ENCODE data around the gene C10orf71.

C10orf71 gene

GRCh38 chr10:49320191-49320590 is 21.2 kb downstream of the C10orf71 start:
- TF ChIP-seq RAD21 (IDR thresholded peaks at IDR 0.05; ENCODE audit: low read depth): no peak
- TF ChIP-seq TEAD4 (IDR thresholded peaks at IDR 0.05): no peak
- no peak for TF ChIP-seq EP300 (IDR thresholded peaks at IDR 0.05; ENCODE audit: borderline replicate concordance)
- no peak for TF ChIP-seq REST (IDR thresholded peaks at IDR 0.05; ENCODE audit: low read depth)
- TF ChIP-seq MAX (IDR thresholded peaks at IDR 0.05): no peak
- no peak for TF ChIP-seq USF1 (IDR thresholded peaks at IDR 0.05)
- no peak for TF ChIP-seq TCF12 (IDR thresholded peaks at IDR 0.05; ENCODE audit: low read depth)
- no peak for TF ChIP-seq YY1 (IDR thresholded peaks at IDR 0.05; ENCODE audit: low read depth)

GRCh38 chr10:49321021-49321420 is 22.1 kb downstream of the C10orf71 start:
- no peak for TF ChIP-seq EGR1 (IDR thresholded peaks at IDR 0.05)
- no peak for TF ChIP-seq EP300 (IDR thresholded peaks at IDR 0.05; ENCODE audit: borderline replicate concordance)
- no peak for TF ChIP-seq REST (IDR thresholded peaks at IDR 0.05; ENCODE audit: low read depth)
- no peak for TF ChIP-seq RAD21 (IDR thresholded peaks at IDR 0.05; ENCODE audit: low read depth)
- TF ChIP-seq TEAD4 (IDR thresholded peaks at IDR 0.05): no peak
- TF ChIP-seq TCF12 (IDR thresholded peaks at IDR 0.05; ENCODE audit: low read depth): no peak
- no peak for TF ChIP-seq MAX (IDR thresholded peaks at IDR 0.05)
- TF ChIP-seq YY1 (IDR thresholded peaks at IDR 0.05; ENCODE audit: low read depth): no peak

- TF ChIP-seq FOXM1 (IDR thresholded peaks at IDR 0.05; ENCODE audit: borderline replicate concordance, low read depth) (no peak), YY1 (IDR thresholded peaks at IDR 0.05; ENCODE audit: low read depth) (no peak), EGR1 (IDR thresholded peaks at IDR 0.05) (no peak), TAF1 (IDR thresholded peaks at IDR 0.05; ENCODE audit: low read depth) (no peak), RAD21 (IDR thresholded peaks at IDR 0.05; ENCODE audit: low read depth) (no peak), MAX (IDR thresholded peaks at IDR 0.05) (no peak), EP300 (IDR thresholded peaks at IDR 0.05; ENCODE audit: borderline replicate concordance) (no peak), USF1 (IDR thresholded peaks at IDR 0.05) (no peak), ZBTB7A (IDR thresholded peaks at IDR 0.05; ENCODE audit: low read depth) (no peak), NFIC (IDR thresholded peaks at IDR 0.05) (no peak), TCF12 (IDR thresholded peaks at IDR 0.05; ENCODE audit: low read depth) (no peak), TEAD4 (IDR thresholded peaks at IDR 0.05) (no peak)
Measured at GRCh38 chr10:49322371-49323170, 23.6 kb downstream of the C10orf71 start.

GRCh38 chr10:49323171-49323895 is 24.4 kb downstream of the C10orf71 start:
- TF ChIP-seq TEAD4 (IDR thresholded peaks at IDR 0.05) (no peak), RAD21 (IDR thresholded peaks at IDR 0.05; ENCODE audit: low read depth) (no peak), NFIC (IDR thresholded peaks at IDR 0.05) (no peak), YY1 (IDR thresholded peaks at IDR 0.05; ENCODE audit: low read depth) (no peak), MAX (IDR thresholded peaks at IDR 0.05) (no peak), EP300 (IDR thresholded peaks at IDR 0.05; ENCODE audit: borderline replicate concordance) (no peak), EGR1 (IDR thresholded peaks at IDR 0.05) (no peak), USF1 (IDR thresholded peaks at IDR 0.05) (no peak), CREB1 (IDR thresholded peaks at IDR 0.05; ENCODE audit: low read depth) (no peak), REST (IDR thresholded peaks at IDR 0.05; ENCODE audit: low read depth) (no peak), TCF12 (IDR thresholded peaks at IDR 0.05; ENCODE audit: low read depth) (no peak), CEBPB (IDR thresholded peaks at IDR 0.05) (no peak), ZBTB7A (IDR thresholded peaks at IDR 0.05; ENCODE audit: low read depth) (no peak), FOXM1 (IDR thresholded peaks at IDR 0.05; ENCODE audit: borderline replicate concordance, low read depth) (no peak), TAF1 (IDR thresholded peaks at IDR 0.05; ENCODE audit: low read depth) (no peak)
